ENCODE measurements around the gene ZNF543. TPM values are rescaled to one million over a fixed set of nuclear protein-coding genes. Genes with fewer than 3 reads are reported as not detected.

The ZNF543 gene
- total and polyA plus RNA-seq, 2 of the 13 experiments (the other 11 are each of a cell fraction or from before 2014, with no cell fraction given) = 2.1 to 8.9 TPM

- TF ChIP-seq SP1 (IDR thresholded peaks at IDR 0.05) (no peak), SP1 (CRISPR knock-in tag; IDR thresholded peaks at IDR 0.05) (no peak), ZNF484 (CRISPR knock-in tag; IDR thresholded peaks at IDR 0.05; ENCODE audit: borderline replicate concordance, low read depth) (no peak), RBFOX2 (IDR thresholded peaks at IDR 0.05; ENCODE audit: low read depth, low read length) (no peak), FOXO4 (CRISPR knock-in tag; conservative IDR thresholded peaks at IDR 0.05) (no peak), MYC (CRISPR knock-in tag; IDR thresholded peaks at IDR 0.05; ENCODE audit: borderline replicate concordance) (peak; percentile 55; the same call in 1 of the 2 replicates), CENPT (CRISPR knock-in tag; IDR thresholded peaks at IDR 0.05; ENCODE audit: low read depth) (no peak), SATB2 (CRISPR knock-in tag; IDR thresholded peaks at IDR 0.05) (no peak), HNF4G (IDR thresholded peaks at IDR 0.05; ENCODE audit: borderline replicate concordance, low read depth, low read length) (peak; percentile 2; the same call in 1 of the 2 replicates), HNF4G (CRISPR knock-in tag; IDR thresholded peaks at IDR 0.05; ENCODE audit: borderline replicate concordance, low read depth) (no peak), SOX6 (IDR thresholded peaks at IDR 0.05) (no peak), SOX6 (CRISPR knock-in tag; IDR thresholded peaks at IDR 0.05) (no peak; the same call in none of the 2 replicates), ZNF530 (CRISPR knock-in tag; IDR thresholded peaks at IDR 0.05; ENCODE audit: low read depth) (no peak), ZBED4 (CRISPR knock-in tag; IDR thresholded peaks at IDR 0.05; ENCODE audit: borderline replicate concordance) (no peak), FOXA1 (IDR thresholded peaks at IDR 0.05) (no peak), FOXA1 (CRISPR knock-in tag; IDR thresholded peaks at IDR 0.05) (peak; percentile 51), ZBTB42 (CRISPR knock-in tag; IDR thresholded peaks at IDR 0.05) (0 out of 2 replicates have a peak, but pooled peaks have one; percentile 46), KLF13 (CRISPR knock-in tag; IDR thresholded peaks at IDR 0.05) (no peak), ERF (CRISPR knock-in tag; IDR thresholded peaks at IDR 0.05) (peak; percentile 64; the same call in 1 of the 2 replicates), SCMH1 (CRISPR knock-in tag; IDR thresholded peaks at IDR 0.05; ENCODE audit: borderline replicate concordance) (no peak), ZNF761 (CRISPR knock-in tag; conservative IDR thresholded peaks at IDR 0.05) (no peak), NFRKB (IDR thresholded peaks at IDR 0.05) (no peak), NBN (conservative IDR thresholded peaks at IDR 0.05) (no peak), ZBTB39 (CRISPR knock-in tag; IDR thresholded peaks at IDR 0.05) (no peak), NR2F6 (IDR thresholded peaks at IDR 0.05) (no peak), NR2F6 (CRISPR knock-in tag; IDR thresholded peaks at IDR 0.05) (no peak), ZNF264 (CRISPR knock-in tag; IDR thresholded peaks at IDR 0.05) (no peak)
Measured at GRCh38 chr19:57362997-57363687, 42.9 kb downstream of the ZNF543 start, which contains the start of the genes TRAPPC2B and ZNF547 (continued).
